Measurements from ENCODE around the gene RNF223. TPM values are rescaled to one million over a fixed set of nuclear protein-coding genes. Genes with fewer than 3 reads are reported as not detected.

The RNF223 gene
- total and polyA plus RNA-seq, 2 of the 13 experiments (the other 11 are each of a cell fraction or from before 2014, with no cell fraction given) = 0.03 TPM; not detected in 1

DNA sequence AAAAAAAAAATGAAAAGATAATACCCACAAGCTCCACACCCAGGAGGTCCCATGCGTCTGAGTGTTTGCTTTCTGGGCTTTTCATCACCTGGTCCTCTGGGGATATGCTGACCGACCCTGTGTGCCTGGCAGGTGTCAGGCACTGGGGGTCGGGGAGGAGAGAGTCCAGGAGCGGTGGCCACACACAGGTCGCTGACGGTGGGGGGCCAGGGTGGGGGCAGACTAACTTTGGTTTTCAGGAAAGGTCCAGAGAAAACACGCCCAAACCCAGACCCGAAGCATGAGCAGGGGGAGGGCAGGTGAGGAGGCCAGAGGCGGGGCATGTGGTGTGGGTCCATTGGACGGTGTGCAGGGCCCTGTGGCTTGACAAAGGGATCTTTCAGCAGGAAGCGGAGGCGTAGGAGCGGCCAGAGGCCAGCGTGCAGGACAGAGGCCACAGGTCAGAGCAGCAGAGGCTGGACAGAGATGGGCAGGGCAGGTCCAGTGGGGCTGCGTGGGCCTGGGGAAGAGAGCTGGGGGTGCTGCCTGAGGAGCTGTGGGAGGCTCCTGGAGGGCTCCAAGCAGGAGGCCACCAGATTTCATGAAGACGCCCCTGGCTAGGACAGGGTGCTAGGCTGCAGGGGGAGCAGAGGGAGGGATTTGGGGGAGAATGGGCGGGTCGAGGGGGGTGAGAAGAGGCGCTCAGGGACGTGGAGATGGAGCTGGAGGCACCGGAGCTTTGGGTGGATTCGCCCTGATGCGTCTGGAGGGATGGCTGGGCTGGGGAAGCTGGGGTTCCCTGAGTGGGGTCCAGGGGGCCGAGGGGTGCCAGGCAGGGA lies 15.8 kb downstream of the RNF223 start (continued):
- TF ChIP-seq ZMAT3 (CRISPR knock-in tag; conservative IDR thresholded peaks at IDR 0.05) (peak; percentile 89), ZNF383 (CRISPR knock-in tag; IDR thresholded peaks at IDR 0.05; ENCODE audit: borderline replicate concordance) (peak; percentile 68; the same call in 1 of the 2 replicates), SOX5 (CRISPR knock-in tag; IDR thresholded peaks at IDR 0.05; ENCODE audit: borderline replicate concordance) (peak; percentile 61; the same call in 1 of the 2 replicates), SPEN (CRISPR knock-in tag; IDR thresholded peaks at IDR 0.05; ENCODE audit: low read depth) (peak; percentile 74; the same call in 1 of the 2 replicates), GTF3A (CRISPR knock-in tag; conservative IDR thresholded peaks at IDR 0.05) (no peak), SRY (CRISPR knock-in tag; IDR thresholded peaks at IDR 0.05) (peak; percentile 60), HOXA5 (CRISPR knock-in tag; IDR thresholded peaks at IDR 0.05) (no peak), SMAD1 (CRISPR knock-in tag; IDR thresholded peaks at IDR 0.05; ENCODE audit: borderline replicate concordance, low read depth) (0 out of 2 replicates have a peak, but pooled peaks have one; percentile 40), HNF4A (CRISPR knock-in tag; IDR thresholded peaks at IDR 0.05) (peak; percentile 77), ZNF17 (CRISPR knock-in tag; IDR thresholded peaks at IDR 0.05) (peak; percentile 74; the same call in 1 of the 2 replicates), FOXM1 (CRISPR knock-in tag; IDR thresholded peaks at IDR 0.05) (no peak), ZNF343 (CRISPR knock-in tag; IDR thresholded peaks at IDR 0.05) (peak; percentile 85; the same call in 1 of the 2 replicates), ZFP1 (CRISPR knock-in tag; IDR thresholded peaks at IDR 0.05) (0 out of 2 replicates have a peak, but pooled peaks have one; percentile 18), ZNF329 (CRISPR knock-in tag; IDR thresholded peaks at IDR 0.05; ENCODE audit: low read depth) (no peak), ZNF331 (CRISPR knock-in tag; IDR thresholded peaks at IDR 0.05) (peak; percentile 74), NONO (IDR thresholded peaks at IDR 0.05) (no peak), NONO (CRISPR knock-in tag; conservative IDR thresholded peaks at IDR 0.05) (peak; percentile 77; the same call in 1 of the 2 replicates), RFX3 (CRISPR knock-in tag; IDR thresholded peaks at IDR 0.05) (no peak), RBM39 (IDR thresholded peaks at IDR 0.05; ENCODE audit: low read depth, low read length, poor library complexity, severe bottlenecking) (peak; percentile 21), NFKBIZ (CRISPR knock-in tag; IDR thresholded peaks at IDR 0.05) (no peak), ZFYVE20 (CRISPR knock-in tag; IDR thresholded peaks at IDR 0.05; ENCODE audit: borderline replicate concordance, low read depth) (no peak)
- TF ChIP-seq, protein P1, sequence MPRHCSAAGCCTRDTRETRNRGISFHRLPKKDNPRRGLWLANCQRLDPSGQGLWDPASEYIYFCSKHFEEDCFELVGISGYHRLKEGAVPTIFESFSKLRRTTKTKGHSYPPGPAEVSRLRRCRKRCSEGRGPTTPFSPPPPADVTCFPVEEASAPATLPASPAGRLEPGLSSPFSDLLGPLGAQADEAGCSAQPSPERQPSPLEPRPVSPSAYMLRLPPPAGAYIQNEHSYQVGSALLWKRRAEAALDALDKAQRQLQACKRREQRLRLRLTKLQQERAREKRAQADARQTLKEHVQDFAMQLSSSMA (CRISPR knock-in tag; IDR thresholded peaks at IDR 0.05) = peak; percentile 83; the same call in 1 of the 2 replicates
- TF ChIP-seq, protein P2, sequence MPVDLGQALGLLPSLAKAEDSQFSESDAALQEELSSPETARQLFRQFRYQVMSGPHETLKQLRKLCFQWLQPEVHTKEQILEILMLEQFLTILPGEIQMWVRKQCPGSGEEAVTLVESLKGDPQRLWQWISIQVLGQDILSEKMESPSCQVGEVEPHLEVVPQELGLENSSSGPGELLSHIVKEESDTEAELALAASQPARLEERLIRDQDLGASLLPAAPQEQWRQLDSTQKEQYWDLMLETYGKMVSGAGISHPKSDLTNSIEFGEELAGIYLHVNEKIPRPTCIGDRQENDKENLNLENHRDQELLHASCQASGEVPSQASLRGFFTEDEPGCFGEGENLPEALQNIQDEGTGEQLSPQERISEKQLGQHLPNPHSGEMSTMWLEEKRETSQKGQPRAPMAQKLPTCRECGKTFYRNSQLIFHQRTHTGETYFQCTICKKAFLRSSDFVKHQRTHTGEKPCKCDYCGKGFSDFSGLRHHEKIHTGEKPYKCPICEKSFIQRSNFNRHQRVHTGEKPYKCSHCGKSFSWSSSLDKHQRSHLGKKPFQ (CRISPR knock-in tag; IDR thresholded peaks at IDR 0.05; ENCODE audit: insufficient replicate concordance) = peak; percentile 50
- TF ChIP-seq, protein P3, sequence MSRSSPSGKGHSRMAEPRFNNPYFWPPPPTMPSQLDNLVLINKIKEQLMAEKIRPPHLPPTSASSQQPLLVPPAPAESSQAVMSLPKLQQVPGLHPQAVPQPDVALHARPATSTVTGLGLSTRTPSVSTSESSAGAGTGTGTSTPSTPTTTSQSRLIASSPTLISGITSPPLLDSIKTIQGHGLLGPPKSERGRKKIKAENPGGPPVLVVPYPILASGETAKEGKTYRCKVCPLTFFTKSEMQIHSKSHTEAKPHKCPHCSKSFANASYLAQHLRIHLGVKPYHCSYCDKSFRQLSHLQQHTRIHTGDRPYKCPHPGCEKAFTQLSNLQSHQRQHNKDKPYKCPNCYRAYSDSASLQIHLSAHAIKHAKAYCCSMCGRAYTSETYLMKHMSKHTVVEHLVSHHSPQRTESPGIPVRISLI (CRISPR knock-in tag; IDR thresholded peaks at IDR 0.05; ENCODE audit: borderline replicate concordance) = peak; percentile 75; the same call in 1 of the 2 replicates
- TF ChIP-seq, protein P4, sequence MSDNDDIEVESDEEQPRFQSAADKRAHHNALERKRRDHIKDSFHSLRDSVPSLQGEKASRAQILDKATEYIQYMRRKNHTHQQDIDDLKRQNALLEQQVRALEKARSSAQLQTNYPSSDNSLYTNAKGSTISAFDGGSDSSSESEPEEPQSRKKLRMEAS (IDR thresholded peaks at IDR 0.05) = peak; percentile 90
- TF ChIP-seq, protein P5, sequence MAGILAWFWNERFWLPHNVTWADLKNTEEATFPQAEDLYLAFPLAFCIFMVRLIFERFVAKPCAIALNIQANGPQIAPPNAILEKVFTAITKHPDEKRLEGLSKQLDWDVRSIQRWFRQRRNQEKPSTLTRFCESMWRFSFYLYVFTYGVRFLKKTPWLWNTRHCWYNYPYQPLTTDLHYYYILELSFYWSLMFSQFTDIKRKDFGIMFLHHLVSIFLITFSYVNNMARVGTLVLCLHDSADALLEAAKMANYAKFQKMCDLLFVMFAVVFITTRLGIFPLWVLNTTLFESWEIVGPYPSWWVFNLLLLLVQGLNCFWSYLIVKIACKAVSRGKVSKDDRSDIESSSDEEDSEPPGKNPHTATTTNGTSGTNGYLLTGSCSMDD (CRISPR knock-in tag; IDR thresholded peaks at IDR 0.05) = no peak

Measured in HepG2 (cell line).